SK-N-SH (cell line): ENCODE results near the gene CHCHD6. TPM values are rescaled to one million over a fixed set of nuclear protein-coding genes. Genes with fewer than 3 reads are reported as not detected.

ENCODE experiments used
- CTCF ChIA-PET: fragments of 300-600, 350-600 bp; formaldehyde crosslinking; extraction: SDS; loops from one replicate; lab custom pipeline; 2021; lab: Yijun Ruan, JAX
- POLR2A ChIA-PET: fragments of 350-600 bp; sonication (Branson Sonifier 250); formaldehyde crosslinking; extraction: SDS; loops from one replicate; lab custom pipeline; 2020; ENCODE audit warnings: antibody characterized with exemption, inconsistent platforms; lab: Yijun Ruan, JAX
- DNase-seq: peaks from one replicate; pipeline ENCODE4 v3.0.0; 2012
- H2AFZ ChIP-seq: fragments of 200-600 bp; sonication (generic); 2 replicates; pipeline ENCODE4 v1.8.1; 2016; ENCODE audit warnings: antibody characterized with exemption, mild to moderate bottlenecking, low read depth
- H3F3A ChIP-seq: fragments of 200-600 bp; sonication (generic); replicated peaks from 2 replicates; pipeline ENCODE3; 2016; ENCODE audit warnings: antibody characterized with exemption, mild to moderate bottlenecking; ENCODE audit not compliant: insufficient read depth
- H3K27ac ChIP-seq, 2 experiments: fragments of 200-500 bp in 1 of 2; fragments of 200-600 bp in 1 of 2; sonication (Bioruptor generic) in 1 of 2; sonication (generic), shearing (Covaris generic) in 1 of 2; 2 replicates each; pipeline versions ENCODE4 v1.5.1 to v1.6.1; 2014 to 2016; ENCODE audit warnings: low read depth in 2 of 2, inconsistent platforms in 1 of 2, low read length in 1 of 2, mild to moderate bottlenecking in 1 of 2, mixed read lengths in 1 of 2
- H3K27me3 ChIP-seq: fragments of 200-600 bp; sonication (generic), shearing (Covaris generic); 2 replicates; pipeline ENCODE4 v1.6.1; 2016; ENCODE audit warnings: mixed run types; ENCODE audit not compliant: insufficient read depth
- H3K36me3 ChIP-seq, 2 experiments: fragments of 200-500 bp in 1 of 2; fragments of 200-600 bp in 1 of 2; sonication (Bioruptor generic) in 1 of 2; sonication (generic) in 1 of 2; replicated peaks in 1 of 2; 2 replicates each; pipeline versions ENCODE3 to v1.5.1; 2014 to 2016; ENCODE audit warnings: low read length in 1 of 2, mild to moderate bottlenecking in 1 of 2; ENCODE audit not compliant: insufficient read depth in 2 of 2, control insufficient read depth in 1 of 2
- H3K4me1 ChIP-seq, 2 experiments: fragments of 200-500 bp in 1 of 2; fragments of 200-600 bp in 1 of 2; sonication (Bioruptor generic) in 1 of 2; sonication (generic), shearing (Covaris generic) in 1 of 2; 2 replicates each; pipeline versions ENCODE4 v1.5.1 to v1.6.1; 2014 to 2016; ENCODE audit warnings: low read depth in 1 of 2, low read length in 1 of 2, mixed run types in 1 of 2; ENCODE audit not compliant: insufficient read depth in 2 of 2, control insufficient read depth in 1 of 2
- H3K4me2 ChIP-seq: fragments of 200-600 bp; sonication (generic), shearing (Covaris generic); 2 replicates; pipeline ENCODE4 v1.6.1; 2017; ENCODE audit warnings: mixed run types
- H3K4me3 ChIP-seq, 2 experiments: fragments of 200-500 bp in 1 of 2; fragments of 200-600 bp in 1 of 2; sonication (Bioruptor generic) in 1 of 2; sonication (generic), shearing (Covaris generic) in 1 of 2; 2 replicates each; pipeline versions ENCODE4 v1.5.1 to v1.8.1; 2014 to 2016; ENCODE audit warnings: low read depth in 2 of 2, inconsistent platforms in 1 of 2, low read length in 1 of 2, mild to moderate bottlenecking in 1 of 2, mixed read lengths in 1 of 2, moderate library complexity in 1 of 2
- H3K79me2 ChIP-seq: fragments of 200-600 bp; sonication (generic); 2 replicates; pipeline ENCODE4 v1.8.1; 2017; ENCODE audit warnings: mild to moderate bottlenecking; ENCODE audit not compliant: insufficient read depth
- H3K9ac ChIP-seq: fragments of 200-600 bp; sonication (generic); 2 replicates; pipeline ENCODE4 v1.6.1; 2017; ENCODE audit warnings: mixed run types
- H3K9me2 ChIP-seq: fragments of 200-600 bp; sonication (generic); 2 replicates; pipeline ENCODE4 v1.6.1; 2017; ENCODE audit warnings: mixed run types
- H3K9me3 ChIP-seq: fragments of 200-600 bp; sonication (generic); 2 replicates; pipeline ENCODE4 v1.6.1; 2017; ENCODE audit warnings: mixed run types, mild to moderate bottlenecking, moderate library complexity
- H4K20me1 ChIP-seq: fragments of 200-600 bp; sonication (generic); 2 replicates; pipeline ENCODE4 v1.6.1; 2017; ENCODE audit warnings: mild to moderate bottlenecking, mixed run types; ENCODE audit not compliant: insufficient read depth
- CHD2 ChIP-seq: fragments of 150-350 bp; IDR thresholded peaks from 2 replicates; pipeline ENCODE4 v1.6.1; 2018; ENCODE audit warnings: low read length; ENCODE audit not compliant: partially characterized antibody
- ELF1 ChIP-seq: IDR thresholded peaks from 2 replicates; pipeline ENCODE4 v1.4.0; 2012
- EZH2phosphoT487 ChIP-seq: fragments of 200-600 bp; sonication (generic); IDR thresholded peaks from 2 replicates; pipeline ENCODE4 v1.6.1; 2017; ENCODE audit warnings: low read depth, mixed run types, mild to moderate bottlenecking, antibody characterized with exemption, moderate library complexity, borderline replicate concordance
- FOSL2 ChIP-seq: IDR thresholded peaks from 2 replicates; pipeline ENCODE4 v1.4.0; 2012; ENCODE audit warnings: low read depth, mild to moderate bottlenecking, moderate library complexity, borderline replicate concordance
- MEF2A ChIP-seq: IDR thresholded peaks from 2 replicates; pipeline ENCODE4 v1.4.0; 2012; ENCODE audit warnings: low read depth, borderline replicate concordance
- MXI1 ChIP-seq: IDR thresholded peaks from 2 replicates; pipeline ENCODE4 v1.6.1; 2012; ENCODE audit warnings: mild to moderate bottlenecking, low read depth, low read length, improper control_type of control experiment
- NFIC ChIP-seq: IDR thresholded peaks from 2 replicates; pipeline ENCODE4 v1.4.0; 2012; ENCODE audit warnings: borderline replicate concordance
- PBX3 ChIP-seq: IDR thresholded peaks from 2 replicates; pipeline ENCODE4; 2012
- REST ChIP-seq: IDR thresholded peaks from 2 replicates; pipeline ENCODE4 v1.6.1; 2012; ENCODE audit warnings: mild to moderate bottlenecking, low read depth, low read length, moderate library complexity
- RFX5 ChIP-seq: IDR thresholded peaks from 2 replicates; pipeline ENCODE4 v1.6.1; 2012; ENCODE audit warnings: mild to moderate bottlenecking, improper control_type of control experiment, low read length
- SIN3A ChIP-seq: IDR thresholded peaks from 2 replicates; pipeline ENCODE4 v1.6.1; 2012; ENCODE audit warnings: low read depth, mild to moderate bottlenecking, low read length, moderate library complexity, borderline replicate concordance
- TCF12 ChIP-seq: IDR thresholded peaks from 2 replicates; pipeline ENCODE4 v1.4.0; 2012
- TEAD4 ChIP-seq: IDR thresholded peaks from 2 replicates; pipeline ENCODE4 v1.4.0; 2012; ENCODE audit warnings: mild to moderate bottlenecking, borderline replicate concordance; ENCODE audit not compliant: insufficient read depth
- USF2 ChIP-seq: fragments of 150-350 bp; IDR thresholded peaks from 2 replicates; pipeline ENCODE4 v1.6.1; 2017; ENCODE audit warnings: antibody characterized with exemption, low read length, low read depth, borderline replicate concordance
- WGBS: methylation state at CpG from one replicate; pipeline ENCODE4 v1.1.6; 2017; ENCODE audit warnings: low lambda C conversion rate; 5-methylcytosine and 5-hydroxymethylcytosine counted together
- polyA plus RNA-seq, 3 experiments: library from polyadenylated mRNA; depleted of rRNA; stranded (reverse); fragments of >200 nt; gene quantifications; 2 replicates each; pipeline ENCODE4 v1.2.3, GENCODE V29; 2012
- TF ChIP-seq, protein P1 (sequence below): fragments of 150-350 bp; IDR thresholded peaks from 2 replicates; pipeline ENCODE4 v1.6.1; 2016; ENCODE audit warnings: mild to moderate bottlenecking, low read depth, low read length
- TF ChIP-seq, protein P2 (sequence below): IDR thresholded peaks from 2 replicates; pipeline ENCODE4 v1.4.0; 2012; ENCODE audit warnings: low read depth

CHCHD6 gene
- polyA plus RNA-seq, 1 of the 3 experiments (the other 2 are of a cell fraction) = 42.5 TPM

GRCh38 chr3:126881861-126882260 lies 177.8 kb downstream of the CHCHD6 start (continued):
- TF ChIP-seq PBX3 (no peak), USF2 (no peak), CHD2 (no peak), MEF2A (no peak)
- TF ChIP-seq, all 33 proteins: peak for 0

GRCh38 chr3:126883241-126883640 lies 179.2 kb downstream of the CHCHD6 start:
- Histone ChIP-seq H3K4me2 (no peak overlapping the region), H2AFZ (no peak overlapping the region)
- CTCF ChIA-PET = no interaction called here

More at GRCh38 chr3:126883241-126883640, 179.2 kb downstream of the CHCHD6 start:
- no peak for DNase-seq
- POLR2A ChIA-PET = no interaction called here
- no peaks in the 10 kb centered on the region for H3K27me3 ChIP-seq
- H3K9me3 ChIP-seq = no peaks in the 10 kb centered on the region
- TF ChIP-seq EZH2phosphoT487 (no peak), MXI1 (no peak), CHD2 (no peak), SIN3A (no peak), NFIC (no peak), REST (no peak), PBX3 (peak; percentile 43), TEAD4 (no peak), RFX5 (no peak), FOSL2 (peak; percentile 5; the same call in 1 of the 2 replicates), ELF1 (no peak), TCF12 (peak; percentile 52; the same call in 1 of the 2 replicates)
- TF ChIP-seq, protein P1, sequence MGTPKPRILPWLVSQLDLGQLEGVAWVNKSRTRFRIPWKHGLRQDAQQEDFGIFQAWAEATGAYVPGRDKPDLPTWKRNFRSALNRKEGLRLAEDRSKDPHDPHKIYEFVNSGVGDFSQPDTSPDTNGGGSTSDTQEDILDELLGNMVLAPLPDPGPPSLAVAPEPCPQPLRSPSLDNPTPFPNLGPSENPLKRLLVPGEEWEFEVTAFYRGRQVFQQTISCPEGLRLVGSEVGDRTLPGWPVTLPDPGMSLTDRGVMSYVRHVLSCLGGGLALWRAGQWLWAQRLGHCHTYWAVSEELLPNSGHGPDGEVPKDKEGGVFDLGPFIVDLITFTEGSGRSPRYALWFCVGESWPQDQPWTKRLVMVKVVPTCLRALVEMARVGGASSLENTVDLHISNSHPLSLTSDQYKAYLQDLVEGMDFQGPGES = no peak
- TF ChIP-seq, protein P2, sequence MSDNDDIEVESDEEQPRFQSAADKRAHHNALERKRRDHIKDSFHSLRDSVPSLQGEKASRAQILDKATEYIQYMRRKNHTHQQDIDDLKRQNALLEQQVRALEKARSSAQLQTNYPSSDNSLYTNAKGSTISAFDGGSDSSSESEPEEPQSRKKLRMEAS = no peak
- no peaks in the 10 kb centered on the region for H3K9me2 ChIP-seq
- whole genome bisulfite sequencing = 88% methylated on average over 6 of the region's 7 CpGs
- no peak overlapping the region for H3K9ac ChIP-seq
- H3K27ac ChIP-seq = no peak overlapping the region
- H3K36me3 ChIP-seq = no peaks in the 10 kb centered on the region
- H3K4me1 ChIP-seq = peaks cover 9 to 35% of the 10 kb centered on the region in 2 experiments
- H3K79me2 ChIP-seq = no peaks in the 10 kb centered on the region
- no peak overlapping the region for H3K4me3 ChIP-seq
- no peaks in the 10 kb centered on the region for H4K20me1 ChIP-seq
- H3F3A ChIP-seq = peaks cover 8% of the 10 kb centered on the region
